DND-41 (cell line): ENCODE results near the gene SRSF12.

Experiments
- EZH2 ChIP-seq: IDR thresholded peaks from 3 replicates; pipeline ENCODE4 v1.6.1; 2012; ENCODE audit warnings: borderline replicate concordance, low read depth, mild to moderate bottlenecking, moderate library complexity, low read length, inconsistent platforms; ENCODE audit not compliant: severe bottlenecking
- TF ChIP-seq, protein P1 (sequence below): IDR thresholded peaks from 2 replicates; pipeline ENCODE4 v1.5.1; 2012; ENCODE audit warnings: borderline replicate concordance, low read length, moderate library complexity, mild to moderate bottlenecking; ENCODE audit not compliant: poor library complexity, severe bottlenecking; ENCODE audit errors: extremely low read depth

DNA sequence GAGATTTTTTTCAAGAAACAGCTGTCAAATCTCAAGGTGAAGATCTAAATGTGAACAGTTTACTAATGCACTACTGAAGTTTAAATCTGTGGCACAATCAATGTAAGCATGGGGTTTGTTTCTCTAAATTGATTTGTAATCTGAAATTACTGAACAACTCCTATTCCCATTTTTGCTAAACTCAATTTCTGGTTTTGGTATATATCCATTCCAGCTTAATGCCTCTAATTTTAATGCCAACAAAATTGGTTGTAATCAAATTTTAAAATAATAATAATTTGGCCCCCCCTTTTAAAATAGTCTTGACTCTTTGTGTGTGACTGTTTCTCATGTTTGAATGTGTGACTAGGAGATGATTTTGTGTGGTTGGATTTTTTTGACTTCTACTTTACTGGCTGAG lies 33.3 kb downstream of the SRSF12 start:
- TF ChIP-seq, protein P1, sequence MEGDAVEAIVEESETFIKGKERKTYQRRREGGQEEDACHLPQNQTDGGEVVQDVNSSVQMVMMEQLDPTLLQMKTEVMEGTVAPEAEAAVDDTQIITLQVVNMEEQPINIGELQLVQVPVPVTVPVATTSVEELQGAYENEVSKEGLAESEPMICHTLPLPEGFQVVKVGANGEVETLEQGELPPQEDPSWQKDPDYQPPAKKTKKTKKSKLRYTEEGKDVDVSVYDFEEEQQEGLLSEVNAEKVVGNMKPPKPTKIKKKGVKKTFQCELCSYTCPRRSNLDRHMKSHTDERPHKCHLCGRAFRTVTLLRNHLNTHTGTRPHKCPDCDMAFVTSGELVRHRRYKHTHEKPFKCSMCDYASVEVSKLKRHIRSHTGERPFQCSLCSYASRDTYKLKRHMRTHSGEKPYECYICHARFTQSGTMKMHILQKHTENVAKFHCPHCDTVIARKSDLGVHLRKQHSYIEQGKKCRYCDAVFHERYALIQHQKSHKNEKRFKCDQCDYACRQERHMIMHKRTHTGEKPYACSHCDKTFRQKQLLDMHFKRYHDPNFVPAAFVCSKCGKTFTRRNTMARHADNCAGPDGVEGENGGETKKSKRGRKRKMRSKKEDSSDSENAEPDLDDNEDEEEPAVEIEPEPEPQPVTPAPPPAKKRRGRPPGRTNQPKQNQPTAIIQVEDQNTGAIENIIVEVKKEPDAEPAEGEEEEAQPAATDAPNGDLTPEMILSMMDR: no peak
- no peak for TF ChIP-seq EZH2
